ENCODE data around the gene CALR3.
"Not testable (repeated sequence)": the region's sequence is repeated elsewhere in the genome, so short reads cannot be mapped to it uniquely, and the experiment has no call there.

The CALR3 gene

GRCh38 chr19:16486476-16486875, 9.5 kb downstream of the CALR3 start:
- H3K27ac Mint-ChIP-seq; H3K9me3 Mint-ChIP-seq; H3K36me3 Mint-ChIP-seq; ATAC-seq (ENCODE audit: low read depth); H3K27me3 Mint-ChIP-seq; H3K4me1 Mint-ChIP-seq; H3K4me3 Mint-ChIP-seq; DNase-seq (ENCODE audit: low spot score in 2 of 2): not testable (repeated sequence)

- ATAC-seq (ENCODE audit: low read depth) (no peak), DNase-seq (ENCODE audit: low spot score in 2 of 2) (no peak)
- no peak overlapping the region for H3K27ac Mint-ChIP-seq
- H3K27me3 Mint-ChIP-seq, result no peaks in the 10 kb centered on the region
- no peaks in the 10 kb centered on the region for H3K36me3 Mint-ChIP-seq
- no peaks in the 10 kb centered on the region for H3K9me3 Mint-ChIP-seq
- H3K4me3 Mint-ChIP-seq, result no peak overlapping the region
- H3K4me1 Mint-ChIP-seq, result no peaks in the 10 kb centered on the region
Measured at GRCh38 chr19:16482745-16483144, 13.2 kb downstream of the CALR3 start.

DNA sequence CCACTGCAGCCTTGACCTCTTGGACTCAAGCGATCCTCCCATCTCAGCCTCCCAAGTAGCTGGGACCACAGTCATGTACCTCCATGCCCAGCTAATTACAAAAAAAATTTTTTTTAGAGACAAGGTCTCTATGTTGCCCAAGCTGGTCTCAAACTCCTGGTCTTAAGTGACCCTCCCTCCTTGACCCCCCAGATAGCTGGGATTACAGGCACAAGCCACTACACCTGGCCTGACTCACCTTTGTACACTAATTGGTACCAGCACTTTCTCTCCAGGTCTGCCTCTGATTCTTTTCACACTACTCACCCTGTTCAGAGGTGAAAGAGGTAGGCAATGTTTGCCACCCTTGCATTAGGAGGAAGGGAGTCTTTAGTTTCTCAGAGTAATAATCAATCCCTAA, 18.7 kb downstream of the CALR3 start:
- no peak overlapping the region for H3K4me3 Mint-ChIP-seq
- H3K9me3 Mint-ChIP-seq, result no peaks in the 10 kb centered on the region
- ATAC-seq (ENCODE audit: low read depth), result no peak

DNA sequence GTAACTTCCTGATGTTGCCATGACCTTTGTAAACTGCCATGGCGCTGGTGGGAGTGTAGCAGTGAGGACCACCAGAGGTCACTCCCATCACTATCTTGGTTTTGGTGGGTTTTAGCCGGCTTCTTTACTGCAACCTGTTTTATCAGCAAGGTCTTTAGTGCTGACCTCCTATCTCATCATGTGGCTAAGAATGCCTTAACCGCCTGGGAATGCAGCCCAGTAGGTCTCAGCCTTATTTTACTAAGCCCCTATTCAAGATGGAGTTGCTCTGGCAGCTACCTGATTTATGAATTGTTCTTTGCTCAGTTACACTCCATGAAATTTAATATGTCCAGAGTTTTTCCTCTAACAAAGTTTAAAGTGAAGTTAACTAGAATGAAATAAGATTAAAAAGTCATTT, 19.6 kb downstream of the CALR3 start:
- no peaks in the 10 kb centered on the region for H3K27me3 Mint-ChIP-seq
- DNase-seq (ENCODE audit: low spot score in 2 of 2) (no peak), ATAC-seq (ENCODE audit: low read depth) (no peak)
- no peak overlapping the region for H3K27ac Mint-ChIP-seq
- no peaks in the 10 kb centered on the region for H3K4me1 Mint-ChIP-seq
- H3K9me3 Mint-ChIP-seq, result no peaks in the 10 kb centered on the region
- H3K36me3 Mint-ChIP-seq, result no peaks in the 10 kb centered on the region
- no peak overlapping the region for H3K4me3 Mint-ChIP-seq

More for the DNA sequence above, 18.7 kb downstream of the CALR3 start:
- Mint-ChIP-seq H3K27me3 (no peaks in the 10 kb centered on the region), H3K36me3 (no peaks in the 10 kb centered on the region), H3K4me1 (no peaks in the 10 kb centered on the region), H3K27ac (no peak overlapping the region)
- no peak for DNase-seq (ENCODE audit: low spot score in 2 of 2)

DNA sequence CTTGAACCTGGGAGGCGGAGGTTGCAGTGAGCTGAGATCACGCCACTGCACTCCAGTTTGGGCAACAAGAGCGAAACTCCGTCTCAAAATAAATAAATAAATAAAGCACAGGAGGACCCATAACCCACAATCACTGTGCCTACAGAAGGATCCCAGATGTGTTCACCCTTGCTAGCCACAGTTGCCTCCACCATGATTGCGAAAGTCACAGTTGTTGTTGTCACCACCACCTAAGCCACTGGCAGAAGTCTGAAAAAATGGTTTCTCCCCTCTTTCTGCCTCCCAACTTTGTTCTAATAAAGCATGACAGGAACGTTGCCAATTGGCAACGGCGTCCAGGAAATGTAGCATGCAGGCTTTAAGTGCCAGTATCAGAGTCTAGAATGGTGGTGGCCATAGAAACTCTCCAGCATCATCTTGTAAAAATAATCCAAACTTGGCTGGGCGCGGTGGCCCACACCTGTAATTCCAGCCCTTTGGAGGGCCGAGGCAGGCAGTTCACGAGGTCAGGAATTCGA, 22.0 kb downstream of the CALR3 start:
- Mint-ChIP-seq H3K4me1 (peaks cover 17% of the 10 kb centered on the region), H3K27me3 (no peaks in the 10 kb centered on the region), H3K9me3 (no peaks in the 10 kb centered on the region), H3K27ac (no peak overlapping the region), H3K36me3 (peaks cover 3% of the 10 kb centered on the region), H3K4me3 (no peak overlapping the region)
- ATAC-seq (ENCODE audit: low read depth) (no peak), DNase-seq (ENCODE audit: low spot score in 2 of 2) (no peak)

GRCh38 chr19:16472992-16473391, 23.0 kb downstream of the CALR3 start:
- H3K4me1 Mint-ChIP-seq, result peaks cover 23% of the 10 kb centered on the region
- no peaks in the 10 kb centered on the region for H3K27me3 Mint-ChIP-seq
- no peak for DNase-seq (ENCODE audit: low spot score in 2 of 2)
- H3K36me3 Mint-ChIP-seq, result peaks cover 5% of the 10 kb centered on the region
- no peak overlapping the region for H3K27ac Mint-ChIP-seq
- H3K9me3 Mint-ChIP-seq, result no peaks in the 10 kb centered on the region
- no peak for ATAC-seq (ENCODE audit: low read depth)
- no peak overlapping the region for H3K4me3 Mint-ChIP-seq

GRCh38 chr19:16472559-16472899, 23.4 kb downstream of the CALR3 start:
- H3K27ac Mint-ChIP-seq; DNase-seq (ENCODE audit: low spot score in 2 of 2); H3K27me3 Mint-ChIP-seq; ATAC-seq (ENCODE audit: low read depth); H3K9me3 Mint-ChIP-seq; H3K36me3 Mint-ChIP-seq: not testable (repeated sequence)
- H3K4me3 Mint-ChIP-seq, result peak overlapping the region; percentile 87
- H3K4me1 Mint-ChIP-seq, result peaks cover 28% of the 10 kb centered on the region

GRCh38 chr19:16470911-16471811, 24.8 kb downstream of the CALR3 start:
- Mint-ChIP-seq H3K27me3 (no peaks in the 10 kb centered on the region), H3K27ac (no peak overlapping the region), H3K36me3 (peaks cover 7% of the 10 kb centered on the region), H3K4me3 (peak overlapping the region; percentile 80), H3K9me3 (no peaks in the 10 kb centered on the region), H3K4me1 (peaks cover 35% of the 10 kb centered on the region)
- ATAC-seq (ENCODE audit: low read depth) (peak; percentile 15), DNase-seq (ENCODE audit: low spot score in 2 of 2) (no peak)

DNA sequence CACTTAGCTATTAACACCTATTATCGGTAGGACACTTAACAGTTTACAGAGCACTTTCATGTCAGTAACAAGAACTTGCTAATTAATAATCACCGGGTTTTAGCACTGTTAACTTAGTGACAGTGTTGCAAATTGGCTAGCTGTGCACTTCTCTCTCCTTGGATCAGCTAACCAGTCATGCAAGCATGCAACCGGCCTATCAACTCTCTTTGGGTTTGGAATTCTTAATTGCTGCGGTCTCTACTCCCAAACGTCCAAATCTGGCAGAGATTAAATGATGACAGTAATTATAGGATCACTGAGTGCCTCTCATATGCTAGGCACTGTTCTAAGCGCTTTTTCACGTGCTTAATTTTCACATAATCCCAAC, 25.4 kb downstream of the CALR3 start:
- Mint-ChIP-seq H3K9me3 (no peaks in the 10 kb centered on the region), H3K4me1 (peaks cover 38% of the 10 kb centered on the region), H3K27me3 (no peaks in the 10 kb centered on the region), H3K36me3 (peaks cover 8% of the 10 kb centered on the region), H3K4me3 (peak overlapping the region; percentile 80), H3K27ac (no peak overlapping the region)
- DNase-seq (ENCODE audit: low spot score in 2 of 2) (no peak), ATAC-seq (ENCODE audit: low read depth) (no peak)

- peaks cover 56% of the 10 kb centered on the region for H3K4me1 Mint-ChIP-seq
- no peak overlapping the region for H3K4me3 Mint-ChIP-seq
- H3K9me3 Mint-ChIP-seq, result no peaks in the 10 kb centered on the region
- peaks cover 12% of the 10 kb centered on the region for H3K36me3 Mint-ChIP-seq
- no peaks in the 10 kb centered on the region for H3K27me3 Mint-ChIP-seq
- ATAC-seq (ENCODE audit: low read depth), result no peak
- H3K27ac Mint-ChIP-seq, result peak overlapping the region; percentile 21
- no peak for DNase-seq (ENCODE audit: low spot score in 2 of 2)
Measured at GRCh38 chr19:16467581-16467980, 28.4 kb downstream of the CALR3 start.

DNA sequence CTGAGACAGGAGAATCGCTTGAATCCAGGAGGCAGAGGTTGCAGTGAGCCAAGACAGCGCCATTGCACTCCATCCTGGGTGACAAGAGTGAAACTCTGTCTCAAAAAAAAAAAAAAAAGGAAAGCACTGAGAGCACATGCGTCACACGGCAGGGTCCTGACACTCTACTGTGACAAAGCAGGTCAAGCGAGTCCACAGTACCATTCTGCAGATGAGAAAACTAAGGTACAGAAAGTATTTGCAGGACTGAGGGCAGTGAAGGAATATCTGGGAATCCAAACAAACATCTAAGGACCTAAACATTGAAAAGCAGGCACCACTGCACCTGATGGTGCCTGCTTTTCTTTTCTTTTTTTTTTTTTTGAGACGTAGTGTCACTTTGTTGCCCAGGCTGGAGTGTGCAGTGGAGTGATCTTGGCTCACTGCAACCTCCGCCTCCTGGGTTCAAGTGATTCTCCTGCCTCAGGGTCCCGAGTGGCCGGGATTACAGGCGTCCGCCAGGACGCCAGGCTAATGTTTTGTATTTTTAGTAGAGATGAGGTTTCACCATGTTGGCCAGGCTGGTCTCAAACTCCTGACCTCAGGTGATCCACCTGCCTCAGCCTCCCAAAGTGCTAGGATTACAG, 29.1 kb downstream of the CALR3 start:
- H3K27me3 Mint-ChIP-seq; H3K9me3 Mint-ChIP-seq; DNase-seq (ENCODE audit: low spot score in 2 of 2); ATAC-seq (ENCODE audit: low read depth): not testable (repeated sequence)
- peaks cover 12% of the 10 kb centered on the region for H3K36me3 Mint-ChIP-seq
- H3K4me1 Mint-ChIP-seq, result peaks cover 58% of the 10 kb centered on the region
- peak overlapping the region; percentile 21 for H3K27ac Mint-ChIP-seq
- H3K4me3 Mint-ChIP-seq, result peak overlapping the region; percentile 29

DNA sequence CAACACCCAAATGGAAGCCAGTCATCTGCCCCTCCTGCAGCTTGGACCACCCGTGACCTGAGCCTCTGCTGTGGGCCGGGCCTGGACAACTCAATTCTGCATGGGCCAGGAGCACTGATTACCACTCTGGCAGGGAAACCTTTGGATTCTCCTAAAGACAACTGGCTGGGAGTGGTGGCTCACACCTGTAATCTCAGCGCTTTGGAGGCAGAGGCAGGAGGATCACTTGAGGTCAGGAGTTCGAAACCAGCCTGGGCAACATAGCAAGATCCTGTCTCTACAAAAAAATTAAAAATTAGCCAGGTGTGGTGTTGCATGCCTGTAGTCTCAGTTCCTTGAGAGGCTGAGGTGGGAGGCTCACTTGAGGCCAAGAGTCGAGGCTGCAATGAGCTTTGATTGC, 30.7 kb downstream of the CALR3 start:
- Mint-ChIP-seq H3K27ac (no peak overlapping the region), H3K4me1 (peaks cover 52% of the 10 kb centered on the region)

GRCh38 chr19:16463991-16464575, 31.9 kb downstream of the CALR3 start:
- H3K27ac Mint-ChIP-seq, result no peak overlapping the region
- H3K27me3 Mint-ChIP-seq, result no peaks in the 10 kb centered on the region
- DNase-seq (ENCODE audit: low spot score in 2 of 2) (no peak), ATAC-seq (ENCODE audit: low read depth) (no peak)
- no peaks in the 10 kb centered on the region for H3K9me3 Mint-ChIP-seq
- H3K4me1 Mint-ChIP-seq, result peaks cover 52% of the 10 kb centered on the region
- H3K36me3 Mint-ChIP-seq, result peaks cover 11% of the 10 kb centered on the region
- H3K4me3 Mint-ChIP-seq, result no peak overlapping the region

More for the DNA sequence above, 30.7 kb downstream of the CALR3 start:
- H3K36me3 Mint-ChIP-seq, result peaks cover 12% of the 10 kb centered on the region
- ATAC-seq (ENCODE audit: low read depth), result no peak
- DNase-seq (ENCODE audit: low spot score in 2 of 2), result no peak
- no peak overlapping the region for H3K4me3 Mint-ChIP-seq
- no peaks in the 10 kb centered on the region for H3K27me3 Mint-ChIP-seq
- H3K9me3 Mint-ChIP-seq, result no peaks in the 10 kb centered on the region

DNA sequence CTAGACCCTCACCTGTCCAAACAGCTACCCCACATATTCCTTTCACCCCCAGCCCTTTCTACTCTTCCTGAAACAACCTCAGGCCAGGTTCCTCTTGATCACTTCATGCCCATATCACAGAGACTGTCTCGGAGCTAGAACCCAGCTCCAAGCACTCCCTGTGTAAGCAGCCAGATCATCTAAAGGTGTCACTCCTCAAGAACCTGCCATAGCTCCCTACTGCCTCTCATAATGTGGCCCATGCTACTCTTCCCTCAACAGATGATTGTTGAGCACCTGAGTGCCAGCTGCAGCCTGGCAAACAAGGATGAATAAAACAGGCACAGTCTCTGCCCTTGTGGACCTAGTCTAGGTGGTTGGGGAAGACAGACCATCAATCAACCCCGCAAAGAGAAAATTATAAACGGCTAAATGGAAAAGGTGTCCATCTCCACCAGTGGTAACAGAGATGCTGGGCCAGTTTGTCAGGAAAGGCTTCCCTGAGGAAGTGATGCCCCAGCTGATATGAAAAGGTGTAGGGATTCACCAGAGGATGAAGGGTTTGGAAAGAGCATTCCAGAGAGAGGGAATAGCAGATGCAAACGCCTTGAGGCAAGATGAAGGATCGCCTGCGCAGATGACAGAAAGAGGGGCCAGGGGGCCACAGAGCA, 32.5 kb downstream of the CALR3 start:
- no peak for ATAC-seq (ENCODE audit: low read depth)
- H3K9me3 Mint-ChIP-seq, result no peaks in the 10 kb centered on the region
- H3K27me3 Mint-ChIP-seq, result no peaks in the 10 kb centered on the region
- peak overlapping the region; percentile 12 for H3K27ac Mint-ChIP-seq
- no peak for DNase-seq (ENCODE audit: low spot score in 2 of 2)
- peaks cover 8% of the 10 kb centered on the region for H3K36me3 Mint-ChIP-seq
- peaks cover 51% of the 10 kb centered on the region for H3K4me1 Mint-ChIP-seq
- no peak overlapping the region for H3K4me3 Mint-ChIP-seq

Measured in memory B cell (primary cell).